GM12878 (cell line): ENCODE data around the gene SLC35A1. TPM values are rescaled to one million over a fixed set of nuclear protein-coding genes. Genes with fewer than 3 reads are reported as not detected.
"Not testable (repeated sequence)": the region's sequence is repeated elsewhere in the genome, so short reads cannot be mapped to it uniquely, and the experiment has no call there.

Source experiments
- ATAC-seq: fragments of 200-7000 bp; cut with Tn5 transposase; 3 replicates; pipeline ENCODE4 v1.9.1; 2020; ENCODE audit warnings: mild to moderate bottlenecking, moderate library complexity
- BruUV-seq: library from RNA; stranded (reverse); fragments of 400-500 nt; replicated peaks from 2 replicates; lab custom pipeline; 2021; lab: Mats Ljungman, UMichigan
- CTCF ChIA-PET: fragments of 300-600 bp; sonication (Branson Sonifier 250); formaldehyde crosslinking; extraction: SDS; loops from one replicate; lab custom pipeline; 2021; ENCODE audit warnings: inconsistent platforms; lab: Yijun Ruan, JAX
- POLR2A ChIA-PET: fragments of 350-600 bp; formaldehyde crosslinking; extraction: SDS; loops from one replicate; lab custom pipeline; 2021; ENCODE audit warnings: inconsistent platforms; lab: Charles Lee
- RAD21 ChIA-PET: fragments of 300-600 bp; sonication (Branson Sonifier 250); formaldehyde crosslinking; loops from one replicate; lab custom pipeline; 2023; ENCODE audit warnings: antibody characterized with exemption; ENCODE audit not compliant: unreplicated experiment; lab: Charles Lee
- SMC1A ChIA-PET: fragments of 300-600 bp; sonication (Branson Sonifier 250); formaldehyde crosslinking; loops from one replicate; lab custom pipeline; 2023; ENCODE audit not compliant: unreplicated experiment, uncharacterized antibody; lab: Charles Lee
- DNase-seq: peaks from one replicate; pipeline ENCODE4 v3.0.0-alpha.2; 2011; ENCODE audit warnings: low read depth, low spot score
- FAIRE-seq: peaks from 3 replicates; lab custom pipeline; 2011; peaks lifted over from hg19 to GRCh38; lab: Jason Lieb, UNC
- H2AFZ ChIP-seq: 2 replicates; pipeline ENCODE4 v1.6.0; 2011; ENCODE audit warnings: low read depth, low read length, control low read depth; ENCODE audit not compliant: control insufficient read depth
- H3K27ac ChIP-seq: 2 replicates; pipeline ENCODE4 v1.5.1; 2011; ENCODE audit warnings: control low read depth; ENCODE audit not compliant: control insufficient read depth, insufficient read depth
- H3K27me3 ChIP-seq, 2 experiments: replicated peaks in 1 of 2; 2 replicates each; pipeline versions ENCODE4 v1.6.0 to v1.6.1; 2011; ENCODE audit warnings: low read length in 1 of 2; ENCODE audit not compliant: control insufficient read depth in 2 of 2, insufficient read depth in 2 of 2
- H3K36me3 ChIP-seq, 2 experiments: 2 replicates each; pipeline ENCODE4 v1.5.1; 2011; ENCODE audit warnings: low read length in 1 of 2; ENCODE audit not compliant: control insufficient read depth in 2 of 2, insufficient read depth in 2 of 2
- H3K4me1 ChIP-seq: 2 replicates; pipeline ENCODE4 v1.6.1; 2011; ENCODE audit warnings: mild to moderate bottlenecking, low read length, moderate library complexity, mixed read lengths; ENCODE audit not compliant: control insufficient read depth, insufficient read depth
- H3K4me2 ChIP-seq: 2 replicates; pipeline ENCODE4 v1.6.0; 2011; ENCODE audit warnings: control low read depth; ENCODE audit not compliant: control insufficient read depth, insufficient read depth
- H3K4me3 ChIP-seq: fragments of 200-600 bp; sonication (generic); 2 replicates; pipeline ENCODE4 v1.5.1; 2016
- H3K79me2 ChIP-seq: 2 replicates; pipeline ENCODE4 v1.6.0; 2011; ENCODE audit warnings: low read length; ENCODE audit not compliant: control insufficient read depth, insufficient read depth
- H3K9ac ChIP-seq: 2 replicates; pipeline ENCODE4 v1.8.0; 2011; ENCODE audit warnings: low read length, control low read depth, mixed read lengths; ENCODE audit not compliant: control insufficient read depth, insufficient read depth
- H3K9me3 ChIP-seq: replicated peaks from 3 replicates; pipeline ENCODE4 v1.5.1; 2011; ENCODE audit warnings: mild to moderate bottlenecking, low read length; ENCODE audit not compliant: control insufficient read depth, insufficient read depth
- H4K20me1 ChIP-seq: 2 replicates; pipeline ENCODE4 v1.6.0; 2011; ENCODE audit not compliant: control insufficient read depth, insufficient read depth
- ETV6 ChIP-seq, 2 experiments: fragments of 450-650 bp in 1 of 2; IDR thresholded peaks in 1 of 2; conservative IDR thresholded peaks in 1 of 2; 2 replicates each; pipeline ENCODE4 v1.6.1; 2014; ENCODE audit warnings: antibody characterized with exemption in 1 of 2, borderline replicate concordance in 1 of 2, low read depth in 1 of 2, mild to moderate bottlenecking in 1 of 2, moderate library complexity in 1 of 2
- HDAC2 ChIP-seq: fragments of 200-600 bp; sonication (generic); IDR thresholded peaks from 2 replicates; pipeline ENCODE4 v1.6.1; 2017
- IRF3 ChIP-seq: fragments of 450-650 bp; IDR thresholded peaks from 2 replicates; pipeline ENCODE4 v1.6.1; 2014; ENCODE audit warnings: mild to moderate bottlenecking
- MYB ChIP-seq: fragments of 150-350 bp; IDR thresholded peaks from 2 replicates; pipeline ENCODE4 v1.6.1; 2014; ENCODE audit warnings: mild to moderate bottlenecking, low read depth, low read length, borderline replicate concordance
- NFIC ChIP-seq: IDR thresholded peaks from 2 replicates; pipeline ENCODE4 v1.6.1; 2012; ENCODE audit warnings: low read depth, mild to moderate bottlenecking, inconsistent platforms, low read length, moderate library complexity
- SRF ChIP-seq, 2 experiments: IDR thresholded peaks; 2 replicates each; pipeline ENCODE4 v1.6.1; 2011; ENCODE audit warnings: low read depth in 2 of 2, low read length in 2 of 2, mild to moderate bottlenecking in 1 of 2, moderate library complexity in 1 of 2
- WGBS: methylation state at CpG from one replicate; pipeline ENCODE4 v1.1.6; 2016; ENCODE audit warnings: low lambda C conversion rate; ENCODE audit not compliant: insufficient replicate concordance, insufficient coverage; ENCODE audit errors: missing lambda C conversion rate; 5-methylcytosine and 5-hydroxymethylcytosine counted together
- in situ Hi-C: fragments of 300-500 bp; cut with MboI; formaldehyde crosslinking; loops from 9 replicates; pipeline ENCODE4 v1.14.3; 2018; ENCODE audit warnings: mixed read lengths
- intact Hi-C: fragments of 100-400 bp; cut with micrococcal nuclease; formaldehyde crosslinking; loops from one replicate; pipeline ENCODE4 v1.14.2; 2022; ENCODE audit not compliant: unreplicated experiment
- polyA plus RNA-seq, 11 experiments: library from polyadenylated mRNA; depleted of rRNA in 4 of 11; unstranded in 6 of 11; stranded (reverse) in 5 of 11; fragments of >200 nt; fragmentation: Nextera tagmentation in 4 of 11; fragmentation: Illumina TruSeq in 1 of 11; extraction: Ambion mirVana in 4 of 11; extraction: Trizol in 1 of 11; gene quantifications; 1 replicate in 1 of 11; 2 replicates in 10 of 11; pipeline versions ENCODE4 v1.2.1 to v1.2.3, GENCODE V29; 2011 to 2016; ENCODE audit warnings: inconsistent platforms in 2 of 11, missing spikeins in 2 of 11, low read depth in 1 of 11
- total RNA-seq, 4 experiments: library from RNA; depleted of rRNA in 3 of 4; stranded (reverse); fragments of >200 nt in 3 of 4; fragmentation: Illumina TruSeq in 1 of 4; extraction: Trizol in 1 of 4; gene quantifications; 2 replicates each; pipeline versions ENCODE4 v1.2.1 to v1.2.3, GENCODE V29; 2013 to 2021
- TF ChIP-seq, protein P1 (sequence below): fragments of 150-350 bp; IDR thresholded peaks from 2 replicates; pipeline ENCODE4 v1.6.1; 2016; ENCODE audit warnings: low read depth, low read length
- TF ChIP-seq, protein P2 (sequence below): IDR thresholded peaks from 2 replicates; pipeline ENCODE4 v1.6.1; 2011; ENCODE audit warnings: low read depth, low read length, improper control_type of control experiment, borderline replicate concordance

Gene SLC35A1
- total and polyA plus RNA-seq, 10 of the 15 experiments (the other 5 are each of a cell fraction or from before 2014, with no cell fraction given): 7.1 to 28.0 (median 12.4) TPM

GRCh38 chr6:87489326-87489725 lies 16.6 kb downstream of the SLC35A1 start:
- H3K4me3 ChIP-seq, FAIRE-seq, H3K27me3 ChIP-seq, DNase-seq, H3K9me3 ChIP-seq, H3K9ac ChIP-seq, H3K27ac ChIP-seq, in situ Hi-C loops, intact Hi-C loops, H4K20me1 ChIP-seq, H2AFZ ChIP-seq, ATAC-seq, H3K36me3 ChIP-seq, BruUV-seq, H3K79me2 ChIP-seq, H3K4me2 ChIP-seq, H3K4me1 ChIP-seq: not testable (repeated sequence)
- 97% methylated on average over 6 of the region's 8 CpGs for WGBS
- ChIA-PET POLR2A (interaction anchor here (0.6 to 0.8 kb wide), 6 partner anchors 14 to 687 kb away, joined by 3 to 8 read pairs (median 4); no protein-coding TSS in a partner anchor), RAD21 (interaction anchor here (0.7 kb wide), 1 partner anchor 78 kb away, joined by 4 read pairs; no protein-coding TSS in a partner anchor), CTCF (interaction anchor here (0.9 kb wide), 1 partner anchor 98 kb away, joined by 4 read pairs; no protein-coding TSS in a partner anchor), SMC1A (interaction anchor here (0.8 to 1.0 kb wide), 2 partner anchors 14 to 307 kb away, joined by 3 read pairs; no protein-coding TSS in a partner anchor)

GRCh38 chr6:87494761-87495422 lies 22.1 kb downstream of the SLC35A1 start:
- H4K20me1 ChIP-seq: no peaks in the 10 kb centered on the region
- H3K4me1 ChIP-seq: peaks cover 4% of the 10 kb centered on the region
- SMC1A ChIA-PET: interaction anchor here (0.7 to 2.8 kb wide), 7 partner anchors 9 to 1373 kb away, joined by 3 to 10 read pairs (median 4); no protein-coding TSS in a partner anchor
- no peak for DNase-seq
- no peak overlapping the region for H3K9ac ChIP-seq
- POLR2A ChIA-PET: interaction anchor here (1.3 kb wide), 1 partner anchor 71 kb away, joined by 3 read pairs; no protein-coding TSS in a partner anchor
- intact Hi-C loops: no loop called here
- no peak overlapping the region for H2AFZ ChIP-seq
- no peak overlapping the region for H3K4me2 ChIP-seq
- CTCF ChIA-PET: interaction anchor here (0.6 to 1.6 kb wide), 4 partner anchors 11 to 416 kb away, joined by 3 to 5 read pairs (median 3); no protein-coding TSS in a partner anchor
- no peak for FAIRE-seq
- H3K9me3 ChIP-seq: no peaks in the 10 kb centered on the region
- in situ Hi-C loops: no loop called here
- no TSS peak for BruUV-seq
- ATAC-seq: peak; percentile 90
- H3K79me2 ChIP-seq: no peaks in the 10 kb centered on the region
- RAD21 ChIA-PET: interaction anchor here (1.6 kb wide), 1 partner anchor 303 kb away, joined by 3 read pairs; no protein-coding TSS in a partner anchor
- H3K27me3 ChIP-seq: no peaks in the 10 kb centered on the region
- no peak overlapping the region for H3K4me3 ChIP-seq
- 92% methylated on average over 8 of the region's 8 CpGs for WGBS
- no peak overlapping the region for H3K27ac ChIP-seq
- H3K36me3 ChIP-seq: peaks cover 0 to 2% of the 10 kb centered on the region in 2 experiments; a peak in 2 of 4 replicates
- TF ChIP-seq, protein P1, sequence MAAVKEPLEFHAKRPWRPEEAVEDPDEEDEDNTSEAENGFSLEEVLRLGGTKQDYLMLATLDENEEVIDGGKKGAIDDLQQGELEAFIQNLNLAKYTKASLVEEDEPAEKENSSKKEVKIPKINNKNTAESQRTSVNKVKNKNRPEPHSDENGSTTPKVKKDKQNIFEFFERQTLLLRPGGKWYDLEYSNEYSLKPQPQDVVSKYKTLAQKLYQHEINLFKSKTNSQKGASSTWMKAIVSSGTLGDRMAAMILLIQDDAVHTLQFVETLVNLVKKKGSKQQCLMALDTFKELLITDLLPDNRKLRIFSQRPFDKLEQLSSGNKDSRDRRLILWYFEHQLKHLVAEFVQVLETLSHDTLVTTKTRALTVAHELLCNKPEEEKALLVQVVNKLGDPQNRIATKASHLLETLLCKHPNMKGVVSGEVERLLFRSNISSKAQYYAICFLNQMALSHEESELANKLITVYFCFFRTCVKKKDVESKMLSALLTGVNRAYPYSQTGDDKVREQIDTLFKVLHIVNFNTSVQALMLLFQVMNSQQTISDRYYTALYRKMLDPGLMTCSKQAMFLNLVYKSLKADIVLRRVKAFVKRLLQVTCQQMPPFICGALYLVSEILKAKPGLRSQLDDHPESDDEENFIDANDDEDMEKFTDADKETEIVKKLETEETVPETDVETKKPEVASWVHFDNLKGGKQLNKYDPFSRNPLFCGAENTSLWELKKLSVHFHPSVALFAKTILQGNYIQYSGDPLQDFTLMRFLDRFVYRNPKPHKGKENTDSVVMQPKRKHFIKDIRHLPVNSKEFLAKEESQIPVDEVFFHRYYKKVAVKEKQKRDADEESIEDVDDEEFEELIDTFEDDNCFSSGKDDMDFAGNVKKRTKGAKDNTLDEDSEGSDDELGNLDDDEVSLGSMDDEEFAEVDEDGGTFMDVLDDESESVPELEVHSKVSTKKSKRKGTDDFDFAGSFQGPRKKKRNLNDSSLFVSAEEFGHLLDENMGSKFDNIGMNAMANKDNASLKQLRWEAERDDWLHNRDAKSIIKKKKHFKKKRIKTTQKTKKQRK: no peak
- no peak for TF ChIP-seq SRF (IDR thresholded peaks at IDR 0.05; ENCODE audit: low read depth in 2 of 2, low read length in 2 of 2)
- TF ChIP-seq IRF3: no peak
- TF ChIP-seq HDAC2: no peak
- TF ChIP-seq, protein P2, sequence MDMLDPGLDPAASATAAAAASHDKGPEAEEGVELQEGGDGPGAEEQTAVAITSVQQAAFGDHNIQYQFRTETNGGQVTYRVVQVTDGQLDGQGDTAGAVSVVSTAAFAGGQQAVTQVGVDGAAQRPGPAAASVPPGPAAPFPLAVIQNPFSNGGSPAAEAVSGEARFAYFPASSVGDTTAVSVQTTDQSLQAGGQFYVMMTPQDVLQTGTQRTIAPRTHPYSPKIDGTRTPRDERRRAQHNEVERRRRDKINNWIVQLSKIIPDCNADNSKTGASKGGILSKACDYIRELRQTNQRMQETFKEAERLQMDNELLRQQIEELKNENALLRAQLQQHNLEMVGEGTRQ: no peak
- TF ChIP-seq NFIC: no peak
- no peak for TF ChIP-seq MYB
- TF ChIP-seq ETV6 (conservative IDR thresholded peaks at IDR 0.05 in 1 of 2, IDR thresholded peaks at IDR 0.05 in 1 of 2; ENCODE audit: borderline replicate concordance in 1 of 2, low read depth in 1 of 2): no peak
